ENCODE results near the gene SMIM36. TPM values are rescaled to one million over a fixed set of nuclear protein-coding genes. Genes with fewer than 3 reads are reported as not detected.

SMIM36 gene
- total RNA-seq, 2 experiments from 2014 or later: not detected

DNA sequence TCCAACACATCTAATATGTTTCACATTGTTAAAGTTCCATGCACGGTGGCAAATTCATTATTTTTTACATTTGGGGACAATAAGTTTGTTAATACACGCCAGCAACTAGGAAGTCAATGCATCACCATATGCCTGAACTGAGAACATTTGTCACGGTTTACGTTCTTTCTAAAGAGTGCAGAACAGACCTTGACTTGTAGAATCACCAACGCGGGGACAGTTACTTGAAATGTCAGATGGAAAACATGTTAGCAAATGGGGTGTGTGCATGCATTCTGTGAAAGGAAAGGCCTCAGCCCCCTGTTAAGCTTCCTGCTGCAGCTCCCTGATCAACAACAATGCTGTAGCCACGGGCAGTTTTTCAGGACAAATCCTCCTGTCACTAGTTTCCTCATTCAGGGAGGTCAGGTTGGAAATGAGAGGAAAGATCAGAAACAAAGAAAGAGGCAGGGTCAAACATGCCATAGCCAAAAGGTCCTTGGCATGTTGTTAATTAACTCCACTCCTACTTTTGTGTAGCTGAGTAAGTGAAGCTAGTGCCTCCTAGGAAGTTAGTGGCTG lies 18.4 kb downstream of the SMIM36 start:
- Mint-ChIP-seq H3K9me3 (no peaks in the 10 kb centered on the region), H3K27me3 (peaks cover 7% of the 10 kb centered on the region), H3K4me3 (no peak overlapping the region), H3K36me3 (ENCODE audit: low read depth) (no peaks in the 10 kb centered on the region), H3K4me1 (ENCODE audit: low read depth) (no peaks in the 10 kb centered on the region), H3K27ac (no peak overlapping the region)
- ATAC-seq (no peak), DNase-seq (no peak)
- POLR2A ChIA-PET: no interaction called here
- CTCF ChIA-PET: no interaction called here
- intact Hi-C loops (cut with micrococcal nuclease): no loop called here
- TF ChIP-seq, protein P1, sequence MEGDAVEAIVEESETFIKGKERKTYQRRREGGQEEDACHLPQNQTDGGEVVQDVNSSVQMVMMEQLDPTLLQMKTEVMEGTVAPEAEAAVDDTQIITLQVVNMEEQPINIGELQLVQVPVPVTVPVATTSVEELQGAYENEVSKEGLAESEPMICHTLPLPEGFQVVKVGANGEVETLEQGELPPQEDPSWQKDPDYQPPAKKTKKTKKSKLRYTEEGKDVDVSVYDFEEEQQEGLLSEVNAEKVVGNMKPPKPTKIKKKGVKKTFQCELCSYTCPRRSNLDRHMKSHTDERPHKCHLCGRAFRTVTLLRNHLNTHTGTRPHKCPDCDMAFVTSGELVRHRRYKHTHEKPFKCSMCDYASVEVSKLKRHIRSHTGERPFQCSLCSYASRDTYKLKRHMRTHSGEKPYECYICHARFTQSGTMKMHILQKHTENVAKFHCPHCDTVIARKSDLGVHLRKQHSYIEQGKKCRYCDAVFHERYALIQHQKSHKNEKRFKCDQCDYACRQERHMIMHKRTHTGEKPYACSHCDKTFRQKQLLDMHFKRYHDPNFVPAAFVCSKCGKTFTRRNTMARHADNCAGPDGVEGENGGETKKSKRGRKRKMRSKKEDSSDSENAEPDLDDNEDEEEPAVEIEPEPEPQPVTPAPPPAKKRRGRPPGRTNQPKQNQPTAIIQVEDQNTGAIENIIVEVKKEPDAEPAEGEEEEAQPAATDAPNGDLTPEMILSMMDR (IDR thresholded peaks at IDR 0.05): no peak

DNA sequence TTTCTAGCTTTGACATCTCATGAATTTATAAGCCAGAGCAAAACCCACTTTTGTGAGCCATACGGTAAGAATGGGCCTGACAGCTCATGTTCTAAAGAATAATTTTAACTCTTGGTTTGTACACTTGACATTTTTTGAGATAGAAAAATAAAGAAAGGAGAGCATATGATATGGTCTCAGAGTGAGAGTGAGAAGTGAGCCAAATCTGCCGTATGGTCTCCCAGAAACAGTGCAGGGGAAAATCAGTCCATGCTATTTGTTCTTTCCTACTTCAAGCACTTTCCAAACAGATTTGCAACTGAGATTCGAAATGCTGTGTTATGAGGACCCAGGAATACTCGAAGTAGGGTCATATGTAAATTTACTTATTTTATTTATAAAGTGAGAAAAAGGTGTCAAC lies 20.9 kb downstream of the SMIM36 start:
- intact Hi-C loops (cut with micrococcal nuclease): no loop called here
- ChIA-PET CTCF (no interaction called here), POLR2A (no interaction called here)
- H3K4me1 Mint-ChIP-seq (ENCODE audit: low read depth): no peaks in the 10 kb centered on the region
- H3K27ac Mint-ChIP-seq: no peak overlapping the region
- no peaks in the 10 kb centered on the region for H3K9me3 Mint-ChIP-seq
- H3K4me3 Mint-ChIP-seq: no peak overlapping the region
- DNase-seq: no peak
- TF ChIP-seq, protein P1 (IDR thresholded peaks at IDR 0.05): no peak
- peaks cover 7% of the 10 kb centered on the region for H3K27me3 Mint-ChIP-seq
- no peak for ATAC-seq
- H3K36me3 Mint-ChIP-seq (ENCODE audit: low read depth): no peaks in the 10 kb centered on the region

DNA sequence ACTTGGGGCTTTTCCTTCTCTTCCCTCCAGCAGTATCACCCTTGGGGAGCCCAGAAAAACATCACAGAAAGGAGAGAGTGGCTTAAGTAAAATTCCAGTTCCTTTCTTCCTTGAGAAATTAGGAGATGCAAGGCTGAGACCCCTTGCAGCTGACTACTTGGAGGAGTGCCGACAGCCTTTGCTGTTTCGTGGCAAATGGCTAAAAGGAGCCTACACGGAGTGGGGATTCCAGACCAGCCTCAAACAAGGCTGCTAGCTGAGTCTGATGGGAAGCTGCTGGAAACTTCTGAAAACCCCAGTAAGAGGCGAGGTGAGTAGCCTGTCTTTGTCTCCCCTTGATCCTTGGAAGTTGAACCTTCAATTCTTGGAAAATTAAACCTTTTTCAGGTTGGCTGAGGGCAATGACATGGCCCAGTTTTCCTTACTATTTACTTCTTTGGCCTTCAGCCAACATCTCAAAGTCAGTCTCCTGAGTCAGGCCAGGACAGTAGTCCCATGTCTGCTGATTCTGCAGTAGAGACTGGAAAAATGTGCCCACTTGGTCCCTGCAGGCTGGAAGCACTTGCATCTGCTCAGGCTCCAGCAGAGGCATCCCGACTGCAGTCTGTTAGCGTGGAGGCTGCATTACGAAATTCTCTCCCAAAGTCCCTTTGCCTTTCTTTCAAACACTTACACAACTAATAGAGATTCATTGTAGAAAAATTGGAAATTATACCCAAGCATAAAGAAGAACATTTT lies 23.4 kb downstream of the SMIM36 start:
- DNase-seq (no peak), ATAC-seq (no peak)
- ChIA-PET CTCF (no interaction called here), POLR2A (no interaction called here)
- Mint-ChIP-seq H3K9me3 (no peaks in the 10 kb centered on the region), H3K4me1 (ENCODE audit: low read depth) (no peaks in the 10 kb centered on the region), H3K36me3 (ENCODE audit: low read depth) (no peaks in the 10 kb centered on the region), H3K27ac (no peak overlapping the region), H3K4me3 (no peak overlapping the region), H3K27me3 (peaks cover 6% of the 10 kb centered on the region)
- TF ChIP-seq, protein P1 (IDR thresholded peaks at IDR 0.05): no peak
- intact Hi-C loops (cut with micrococcal nuclease): no loop called here

DNA sequence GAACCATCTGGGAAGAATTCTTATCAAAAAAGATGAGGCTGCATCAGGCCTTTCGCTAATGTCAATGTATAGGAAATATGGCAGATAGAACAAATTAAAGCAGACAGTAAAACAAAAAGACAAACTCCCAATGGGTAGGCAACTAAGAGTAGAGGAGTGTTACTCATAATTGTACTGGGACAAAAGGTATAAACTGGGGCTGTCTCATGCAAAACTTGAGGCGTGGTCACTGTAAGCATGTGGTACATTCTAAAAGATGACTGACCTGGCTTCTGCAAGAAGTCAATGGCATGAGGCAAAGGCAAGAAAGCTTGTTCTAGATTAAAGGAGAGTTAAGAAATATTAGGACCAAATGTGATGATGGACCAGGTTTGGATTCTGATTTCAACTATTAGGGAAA lies 26.7 kb downstream of the SMIM36 start:
- H3K27me3 Mint-ChIP-seq: peaks cover 3% of the 10 kb centered on the region
- no peak for ATAC-seq
- no peak for DNase-seq
- no peak overlapping the region for H3K27ac Mint-ChIP-seq
- POLR2A ChIA-PET: interaction anchor here (0.6 kb wide), 1 partner anchor 19 kb away, joined by 3 read pairs; no protein-coding TSS in a partner anchor
- TF ChIP-seq, protein P1 (IDR thresholded peaks at IDR 0.05): no peak
- intact Hi-C loops (cut with micrococcal nuclease): no loop called here
- H3K4me3 Mint-ChIP-seq: no peak overlapping the region
- H3K4me1 Mint-ChIP-seq (ENCODE audit: low read depth): no peaks in the 10 kb centered on the region
- no peaks in the 10 kb centered on the region for H3K36me3 Mint-ChIP-seq (ENCODE audit: low read depth)
- no peaks in the 10 kb centered on the region for H3K9me3 Mint-ChIP-seq
- CTCF ChIA-PET: interaction anchor here (1.1 to 1.7 kb wide), 2 partner anchors 30 to 135 kb away, joined by 3 read pairs; no protein-coding TSS in a partner anchor

DNA sequence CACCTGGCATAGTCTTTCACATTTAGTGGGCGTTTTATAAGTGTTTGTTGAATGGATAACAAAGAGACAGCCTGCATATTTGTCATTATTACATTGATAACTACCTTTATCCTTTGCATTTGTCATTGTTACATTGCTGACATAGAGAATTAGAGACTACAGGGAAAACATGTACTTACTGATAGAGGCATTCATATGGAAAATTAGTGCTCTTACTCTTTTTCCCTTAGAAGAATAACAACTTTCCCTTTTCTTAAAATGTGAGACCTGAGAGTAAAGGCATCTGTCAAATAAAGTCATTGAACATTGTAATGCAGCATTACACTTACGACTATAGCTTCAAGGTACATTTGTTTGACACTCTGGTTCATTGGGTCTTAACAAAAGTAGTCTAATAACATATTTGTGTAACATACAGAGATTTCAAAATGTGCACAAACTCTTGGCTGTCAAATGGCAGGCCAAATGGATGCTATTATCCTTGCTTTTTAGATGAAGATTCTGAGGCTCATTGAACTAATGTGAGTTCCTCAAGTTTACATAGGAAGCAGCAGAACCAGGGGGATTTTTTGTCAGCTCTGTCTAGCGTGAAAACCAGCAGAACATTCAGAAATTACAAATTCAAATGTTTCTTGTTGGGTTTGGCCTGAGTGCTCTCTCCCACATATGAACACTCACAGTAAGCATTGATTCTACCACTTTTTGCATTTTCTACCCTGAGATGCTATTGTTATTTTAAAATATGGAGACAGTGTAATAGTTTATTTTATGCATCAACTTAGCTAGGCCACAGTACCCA lies 28.5 kb downstream of the SMIM36 start:
- Mint-ChIP-seq H3K27ac (no peak overlapping the region), H3K9me3 (no peaks in the 10 kb centered on the region), H3K4me1 (ENCODE audit: low read depth) (no peaks in the 10 kb centered on the region), H3K27me3 (peaks cover 5% of the 10 kb centered on the region), H3K4me3 (no peak overlapping the region), H3K36me3 (ENCODE audit: low read depth) (no peaks in the 10 kb centered on the region)
- POLR2A ChIA-PET: no interaction called here
- ATAC-seq (no peak), DNase-seq (no peak)
- CTCF ChIA-PET: interaction anchor here (2.8 kb wide), 1 partner anchor 32 kb away, joined by 10 read pairs; no protein-coding TSS in a partner anchor
- intact Hi-C loops (cut with micrococcal nuclease): no loop called here
- TF ChIP-seq, protein P1 (IDR thresholded peaks at IDR 0.05): no peak

All from activated CD8-positive, alpha-beta T cell treated with anti-CD3 and anti-CD28 coated beads for 36 hours (primary cell).